ENCODE results near the gene OR2Z1. TPM values are rescaled to one million over a fixed set of nuclear protein-coding genes. Genes with fewer than 3 reads are reported as not detected.
"Not testable (repeated sequence)": the region's sequence is repeated elsewhere in the genome, so short reads cannot be mapped to it uniquely, and the experiment has no call there.

The OR2Z1 gene
- total RNA-seq, 1 donor, result not detected

DNA sequence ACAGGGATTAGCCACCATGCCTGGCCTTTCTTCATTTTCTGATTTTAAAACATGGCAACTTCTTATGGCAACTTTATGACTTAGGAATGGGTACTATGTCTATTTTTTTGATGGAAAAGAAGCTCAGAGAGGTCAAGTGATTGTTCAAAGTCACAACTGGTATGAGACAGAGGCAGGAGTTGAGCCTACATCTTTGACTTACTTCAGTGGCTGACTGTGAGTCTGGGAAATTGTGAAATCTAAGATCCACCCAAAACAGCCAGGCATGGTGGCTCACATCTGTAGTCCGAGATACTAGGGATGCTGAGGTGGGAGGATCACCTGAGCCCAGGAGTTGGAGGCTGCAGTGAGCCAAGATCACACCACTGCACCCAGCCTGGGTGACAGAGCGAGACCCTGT lies 20.5 kb upstream of the OR2Z1 start:
- TF ChIP-seq, protein P1, sequence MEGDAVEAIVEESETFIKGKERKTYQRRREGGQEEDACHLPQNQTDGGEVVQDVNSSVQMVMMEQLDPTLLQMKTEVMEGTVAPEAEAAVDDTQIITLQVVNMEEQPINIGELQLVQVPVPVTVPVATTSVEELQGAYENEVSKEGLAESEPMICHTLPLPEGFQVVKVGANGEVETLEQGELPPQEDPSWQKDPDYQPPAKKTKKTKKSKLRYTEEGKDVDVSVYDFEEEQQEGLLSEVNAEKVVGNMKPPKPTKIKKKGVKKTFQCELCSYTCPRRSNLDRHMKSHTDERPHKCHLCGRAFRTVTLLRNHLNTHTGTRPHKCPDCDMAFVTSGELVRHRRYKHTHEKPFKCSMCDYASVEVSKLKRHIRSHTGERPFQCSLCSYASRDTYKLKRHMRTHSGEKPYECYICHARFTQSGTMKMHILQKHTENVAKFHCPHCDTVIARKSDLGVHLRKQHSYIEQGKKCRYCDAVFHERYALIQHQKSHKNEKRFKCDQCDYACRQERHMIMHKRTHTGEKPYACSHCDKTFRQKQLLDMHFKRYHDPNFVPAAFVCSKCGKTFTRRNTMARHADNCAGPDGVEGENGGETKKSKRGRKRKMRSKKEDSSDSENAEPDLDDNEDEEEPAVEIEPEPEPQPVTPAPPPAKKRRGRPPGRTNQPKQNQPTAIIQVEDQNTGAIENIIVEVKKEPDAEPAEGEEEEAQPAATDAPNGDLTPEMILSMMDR (IDR thresholded peaks at IDR 0.05; ENCODE audit: insufficient read depth, low read depth, low read length), result no peak
- no peak for DNase-seq (ENCODE audit: low read depth)
- no peak overlapping the region for H3K4me3 ChIP-seq (ENCODE audit: low read depth, low read length)

DNA sequence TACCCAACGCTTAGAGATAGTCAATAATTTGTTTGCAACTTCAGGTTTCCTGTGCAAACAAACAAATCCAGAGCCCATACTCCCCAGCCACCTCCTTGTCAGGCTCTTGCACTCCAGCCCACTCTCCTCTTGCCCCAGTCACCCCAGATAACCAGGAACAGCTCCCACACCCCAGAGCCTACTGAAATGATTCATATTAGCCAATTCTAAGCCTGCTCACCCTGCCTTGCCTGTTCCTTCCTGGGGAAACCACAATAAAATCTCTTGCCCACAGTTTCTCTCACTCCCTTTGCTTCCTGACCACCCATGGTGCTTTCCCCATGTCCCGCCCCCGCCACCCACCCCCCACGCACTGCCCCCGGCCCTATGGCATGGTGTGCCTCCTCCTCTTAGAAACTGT lies 19.1 kb upstream of the OR2Z1 start:
- H3K4me3 ChIP-seq (ENCODE audit: low read depth, low read length), result no peak overlapping the region
- no peak for DNase-seq (ENCODE audit: low read depth)
- TF ChIP-seq, protein P1 (IDR thresholded peaks at IDR 0.05; ENCODE audit: insufficient read depth, low read depth, low read length), result no peak

- DNase-seq (ENCODE audit: low read depth), result no peak
- TF ChIP-seq, protein P1 (IDR thresholded peaks at IDR 0.05; ENCODE audit: insufficient read depth, low read depth, low read length), result no peak
- no peak overlapping the region for H3K4me3 ChIP-seq (ENCODE audit: low read depth, low read length)
Observed at GRCh38 chr19:8703223-8703622, 18.2 kb upstream of the OR2Z1 start.

DNA sequence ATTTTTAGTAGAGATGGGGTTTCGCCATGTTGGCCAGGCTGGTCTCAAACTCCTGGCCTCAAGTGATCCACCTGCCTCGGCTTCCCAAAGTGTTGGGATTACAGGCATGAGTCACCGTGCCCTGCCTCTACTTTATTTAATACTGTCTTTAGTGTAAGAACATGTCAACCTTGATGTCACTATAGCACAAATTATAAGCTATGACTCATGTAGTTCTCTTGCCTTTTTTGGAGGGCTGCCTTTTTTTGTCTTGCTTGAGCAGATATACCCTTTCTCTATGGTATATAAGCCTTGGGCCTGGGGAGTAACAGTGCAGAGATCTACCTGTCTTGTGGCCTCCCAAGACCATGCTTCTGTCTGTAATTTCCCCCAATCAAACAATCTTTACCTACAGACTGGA lies 16.1 kb upstream of the OR2Z1 start:
- DNase-seq (ENCODE audit: low read depth); H3K4me3 ChIP-seq (ENCODE audit: low read depth, low read length): not testable (repeated sequence)

DNA sequence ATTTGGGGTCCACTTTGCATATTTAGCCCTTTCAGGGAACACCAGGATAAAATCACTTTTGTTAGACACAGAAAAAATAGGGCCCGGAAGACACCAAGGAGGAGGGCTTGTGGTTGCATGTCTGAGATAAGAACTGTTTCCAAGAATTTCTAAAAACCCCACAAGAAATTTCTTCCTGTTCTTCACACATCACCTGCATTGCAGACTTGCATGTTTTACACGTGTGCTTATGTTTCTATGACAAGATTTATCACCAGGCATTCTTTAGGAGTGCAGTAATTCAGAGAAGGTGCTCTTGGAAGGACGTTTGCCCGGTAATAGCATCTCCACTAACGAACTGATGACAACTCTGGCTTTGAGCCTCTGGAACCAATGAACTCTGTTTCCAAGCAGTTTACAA lies 15.7 kb upstream of the OR2Z1 start:
- no peak for DNase-seq (ENCODE audit: low read depth)
- no peak overlapping the region for H3K4me3 ChIP-seq (ENCODE audit: low read depth, low read length)
- TF ChIP-seq, protein P1 (IDR thresholded peaks at IDR 0.05; ENCODE audit: insufficient read depth, low read depth, low read length), result no peak

DNA sequence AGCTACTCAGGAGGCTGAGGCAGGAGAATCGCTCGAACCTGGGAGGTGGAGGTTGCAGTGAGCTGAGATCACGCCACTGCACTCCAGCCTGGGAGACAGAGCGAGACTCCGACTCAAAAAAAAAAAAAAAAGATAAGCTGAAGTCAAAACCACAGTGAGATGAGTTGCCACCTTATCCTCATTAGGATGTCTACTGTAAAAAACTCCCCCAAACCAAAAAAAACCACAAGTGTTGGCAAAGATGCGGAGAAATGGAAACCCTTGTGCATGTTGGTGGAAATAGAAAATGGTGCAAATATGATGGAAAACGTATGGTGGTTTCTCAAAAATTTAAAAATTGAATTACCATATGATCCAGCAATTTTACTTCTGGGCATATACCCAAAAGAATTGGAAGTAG lies 11.1 kb upstream of the OR2Z1 start:
- H3K4me3 ChIP-seq (ENCODE audit: low read depth, low read length); DNase-seq (ENCODE audit: low read depth): not testable (repeated sequence)

GRCh38 chr19:8722032-8722431 lies 598 bp downstream of the OR2Z1 start:
- no peak overlapping the region for H3K4me3 ChIP-seq (ENCODE audit: low read depth, low read length)
- TF ChIP-seq, protein P1 (IDR thresholded peaks at IDR 0.05; ENCODE audit: insufficient read depth, low read depth, low read length), result no peak

DNA sequence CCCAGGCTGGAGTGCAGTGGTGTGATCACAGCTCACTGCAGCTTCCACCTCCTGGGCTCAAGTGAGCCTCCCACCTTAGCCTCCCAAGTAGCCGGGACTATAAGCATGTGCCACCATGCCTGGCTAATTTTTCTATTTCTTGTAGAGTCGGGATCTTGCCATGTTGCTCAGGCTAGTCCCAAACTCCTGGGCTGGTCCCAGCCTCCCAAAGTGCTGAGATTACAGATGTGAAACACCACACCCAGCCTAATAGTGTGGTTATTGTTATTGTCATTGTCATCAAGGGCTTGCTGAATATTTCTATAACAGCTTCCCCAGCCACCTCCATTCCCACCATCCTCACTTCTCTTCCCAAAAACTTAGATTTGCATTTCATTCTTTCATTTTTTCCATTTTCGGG lies 2.8 kb downstream of the OR2Z1 start:
- TF ChIP-seq, protein P1 (IDR thresholded peaks at IDR 0.05; ENCODE audit: insufficient read depth, low read depth, low read length), result no peak
- no peak overlapping the region for H3K4me3 ChIP-seq (ENCODE audit: low read depth, low read length)
- DNase-seq (ENCODE audit: low read depth), result no peak

More at GRCh38 chr19:8722032-8722431, 598 bp downstream of the OR2Z1 start:
- DNase-seq (ENCODE audit: low read depth), result no peak
